Urinary bladder (tissue), 4 donors: ENCODE data around the gene ST8SIA6. TPM values are rescaled to one million over a fixed set of nuclear protein-coding genes. Genes with fewer than 3 reads are reported as not detected.
"Not testable (repeated sequence)": the region's sequence is repeated elsewhere in the genome, so short reads cannot be mapped to it uniquely, and the experiment has no call there.

ENCODE experiments used
- DNase-seq: peaks from one replicate; pipeline ENCODE4 v3.0.0-alpha.2; 2015; ENCODE audit errors: extremely low spot score
- H3K27ac ChIP-seq: one replicate; pipeline ENCODE4 v1.5.1; 2013; ENCODE audit warnings: low read depth, mild to moderate bottlenecking, moderate library complexity
- H3K36me3 ChIP-seq: one replicate; pipeline ENCODE4 v1.6.1; 2013; ENCODE audit warnings: mild to moderate bottlenecking, moderate library complexity; ENCODE audit not compliant: insufficient read depth
- H3K4me1 ChIP-seq: one replicate; pipeline ENCODE4 v1.6.1; 2013; ENCODE audit warnings: mild to moderate bottlenecking, moderate library complexity; ENCODE audit not compliant: insufficient read depth
- H3K4me3 ChIP-seq: one replicate; pipeline ENCODE4 v1.5.1; 2013; ENCODE audit warnings: low read depth, low read length
- WGBS: extraction: QIAGEN DNeasy Blood & Tissue Kit; methylation state at CpG from one replicate; pipeline ENCODE4 v1.1.7; 2013; 5-methylcytosine and 5-hydroxymethylcytosine counted together
- polyA plus RNA-seq: library from polyadenylated mRNA; stranded (reverse); fragments of 200-250 nt; gene quantifications from one replicate; pipeline ENCODE4 v1.2.3, GENCODE V29; 2013
- total RNA-seq: library from RNA; depleted of rRNA; stranded (reverse); fragments of >200 nt; gene quantifications from one replicate; pipeline ENCODE4 v1.2.3, GENCODE V29; 2014
- donor health status: healthy with polysubstance abuse.
- donor health status: healthy.

ST8SIA6 gene
- total and polyA plus RNA-seq, 2 donors: 0.79 to 3.7 TPM

- Histone ChIP-seq H3K36me3 (no peaks in the 10 kb centered on the region), H3K4me1 (no peaks in the 10 kb centered on the region), H3K4me3 (no peak overlapping the region), H3K27ac (no peak overlapping the region)
- DNase-seq: no peak
- WGBS: 94% methylated on average over 5 of the region's 5 CpGs
Measured at GRCh38 chr10:17409170-17409733, 45.1 kb downstream of the ST8SIA6 start.

- Histone ChIP-seq H3K27ac (no peak overlapping the region), H3K36me3 (no peaks in the 10 kb centered on the region), H3K4me3 (no peak overlapping the region), H3K4me1 (no peaks in the 10 kb centered on the region)
- WGBS: 87% methylated on average over 5 of the region's 5 CpGs
- no peak for DNase-seq
Measured at GRCh38 chr10:17407047-17407446, 47.3 kb downstream of the ST8SIA6 start.

- Histone ChIP-seq H3K27ac (no peak overlapping the region), H3K4me3 (no peak overlapping the region), H3K4me1 (no peaks in the 10 kb centered on the region), H3K36me3 (no peaks in the 10 kb centered on the region)
- no peak for DNase-seq
- WGBS: 49% methylated on average over 7 of the region's 7 CpGs
Measured at GRCh38 chr10:17406036-17406834, 48.2 kb downstream of the ST8SIA6 start.

- DNase-seq: no peak
- Histone ChIP-seq H3K27ac (no peak overlapping the region), H3K4me1 (no peaks in the 10 kb centered on the region), H3K4me3 (no peak overlapping the region), H3K36me3 (no peaks in the 10 kb centered on the region)
- WGBS: 87% methylated on average over 4 of the region's 4 CpGs
Measured at GRCh38 chr10:17403161-17403560, 51.2 kb downstream of the ST8SIA6 start.

- 92% methylated on average over 1 of the region's 2 CpGs for WGBS
- DNase-seq, H3K27ac ChIP-seq, H3K4me3 ChIP-seq, H3K36me3 ChIP-seq, H3K4me1 ChIP-seq: not testable (repeated sequence)
Measured at GRCh38 chr10:17402040-17402439, 52.4 kb downstream of the ST8SIA6 start.

GRCh38 chr10:17396004-17396403, 58.4 kb downstream of the ST8SIA6 start:
- WGBS: 90% methylated on average over 3 of the region's 3 CpGs
- DNase-seq: no peak

GRCh38 chr10:17394854-17395253, 59.5 kb downstream of the ST8SIA6 start:
- H3K27ac ChIP-seq: no peak overlapping the region
- no peak for DNase-seq
- 53% methylated on average over 6 of the region's 6 CpGs for WGBS
- H3K4me3 ChIP-seq: no peak overlapping the region
- no peaks in the 10 kb centered on the region for H3K36me3 ChIP-seq
- H3K4me1 ChIP-seq: no peaks in the 10 kb centered on the region

More at GRCh38 chr10:17396004-17396403, 58.4 kb downstream of the ST8SIA6 start:
- Histone ChIP-seq H3K4me3 (no peak overlapping the region), H3K4me1 (no peaks in the 10 kb centered on the region), H3K36me3 (no peaks in the 10 kb centered on the region), H3K27ac (no peak overlapping the region)

GRCh38 chr10:17387861-17388503, 66.4 kb downstream of the ST8SIA6 start:
- no peaks in the 10 kb centered on the region for H3K4me1 ChIP-seq
- no peak overlapping the region for H3K27ac ChIP-seq
- no peak overlapping the region for H3K4me3 ChIP-seq
- DNase-seq: no peak
- no peaks in the 10 kb centered on the region for H3K36me3 ChIP-seq
- 45% methylated on average over 6 of the region's 6 CpGs for WGBS

- H3K27ac ChIP-seq: no peak overlapping the region
- no peaks in the 10 kb centered on the region for H3K4me1 ChIP-seq
- WGBS: 80% methylated on average over 15 of the region's 15 CpGs
- no peak overlapping the region for H3K4me3 ChIP-seq
- H3K36me3 ChIP-seq: no peaks in the 10 kb centered on the region
- DNase-seq: no peak
Measured at GRCh38 chr10:17386616-17387075, 67.7 kb downstream of the ST8SIA6 start.

- DNase-seq: no peak
- WGBS: 96% methylated on average over 18 of the region's 18 CpGs
- Histone ChIP-seq H3K27ac (no peak overlapping the region), H3K4me1 (no peaks in the 10 kb centered on the region), H3K4me3 (no peak overlapping the region), H3K36me3 (no peaks in the 10 kb centered on the region)
Measured at GRCh38 chr10:17386021-17386420, 68.4 kb downstream of the ST8SIA6 start.

- no peak for DNase-seq
- 71% methylated on average over 6 of the region's 6 CpGs for WGBS
- H3K4me1 ChIP-seq: no peaks in the 10 kb centered on the region
- H3K4me3 ChIP-seq: no peak overlapping the region
- no peaks in the 10 kb centered on the region for H3K36me3 ChIP-seq
- H3K27ac ChIP-seq: no peak overlapping the region
Measured at GRCh38 chr10:17385066-17385465, 69.3 kb downstream of the ST8SIA6 start.

GRCh38 chr10:17383801-17384555, 70.4 kb downstream of the ST8SIA6 start:
- Histone ChIP-seq H3K36me3 (no peaks in the 10 kb centered on the region), H3K4me1 (no peaks in the 10 kb centered on the region), H3K27ac (no peak overlapping the region), H3K4me3 (no peak overlapping the region)
- no peak for DNase-seq
- 33% methylated on average over 7 of the region's 7 CpGs for WGBS

- no peak for DNase-seq
- no peak overlapping the region for H3K4me3 ChIP-seq
- no peaks in the 10 kb centered on the region for H3K36me3 ChIP-seq
- no peak overlapping the region for H3K27ac ChIP-seq
- 42% methylated on average over 4 of the region's 4 CpGs for WGBS
- H3K4me1 ChIP-seq: no peaks in the 10 kb centered on the region
Measured at GRCh38 chr10:17381502-17382142, 72.8 kb downstream of the ST8SIA6 start.
